Panc1 (cell line): Measurements from ENCODE around the gene NELL2. TPM values are rescaled to one million over a fixed set of nuclear protein-coding genes. Genes with fewer than 3 reads are reported as not detected.

Experiments
- ATAC-seq: fragments of 200-7000 bp; cut with Tn5 transposase; 2 replicates; pipeline ENCODE4 v1.9.1; 2020; ENCODE audit warnings: mild to moderate bottlenecking, moderate library complexity
- BruUV-seq: library from RNA; stranded (reverse); fragments of 400-500 nt; replicated peaks from 2 replicates; lab custom pipeline; 2021; lab: Mats Ljungman, UMichigan
- CTCF ChIA-PET: fragments of 300-600 bp; sonication (Branson Sonifier 250); formaldehyde crosslinking; loops from one replicate; lab custom pipeline; 2022; ENCODE audit warnings: antibody characterized with exemption; lab: Charles Lee
- POLR2A ChIA-PET: fragments of 300-600 bp; sonication (Branson Sonifier 250); formaldehyde crosslinking; loops from one replicate; lab custom pipeline; 2022; ENCODE audit warnings: antibody characterized with exemption; lab: Charles Lee
- DNase-seq: peaks from one replicate; pipeline ENCODE4 v3.0.0-alpha.2; 2010; ENCODE audit warnings: low read depth, low spot score
- H3K27ac ChIP-seq: 2 replicates; pipeline ENCODE4 v1.5.1; 2011; ENCODE audit warnings: mild to moderate bottlenecking, low read length, inconsistent platforms
- H3K27me3 ChIP-seq: fragments of 200-500 bp; sonication (Bioruptor generic); 2 replicates; pipeline ENCODE4 v1.6.0; 2014; ENCODE audit warnings: low read length, inconsistent platforms; ENCODE audit not compliant: control insufficient read depth, insufficient read depth
- H3K36me3 ChIP-seq: fragments of 200-500 bp; sonication (Bioruptor generic); 2 replicates; pipeline ENCODE4 v1.5.1; 2014; ENCODE audit warnings: inconsistent platforms, mild to moderate bottlenecking, low read length, moderate library complexity; ENCODE audit not compliant: control insufficient read depth, insufficient read depth
- H3K4me1 ChIP-seq: 2 replicates; pipeline ENCODE4 v1.5.1; 2011; ENCODE audit warnings: inconsistent platforms, mild to moderate bottlenecking, low read length, moderate library complexity; ENCODE audit not compliant: control insufficient read depth, insufficient read depth
- H3K4me3 ChIP-seq, 2 experiments: 2 replicates each; pipeline ENCODE4 v1.5.1; 2011 to 2012; ENCODE audit warnings: low read depth in 2 of 2, low read length in 2 of 2, mild to moderate bottlenecking in 2 of 2, inconsistent platforms in 1 of 2, moderate library complexity in 1 of 2
- H3K9me3 ChIP-seq: fragments of 200-500 bp; sonication (Bioruptor generic); 2 replicates; pipeline ENCODE4 v1.5.1; 2014; ENCODE audit warnings: low read depth, mild to moderate bottlenecking, inconsistent platforms, low read length, moderate library complexity; ENCODE audit not compliant: control insufficient read depth, insufficient read depth
- POLR2AphosphoS5 ChIP-seq: IDR thresholded peaks from 2 replicates; pipeline ENCODE4 v1.6.1; 2012; ENCODE audit warnings: mild to moderate bottlenecking, low read depth, low read length, moderate library complexity
- SIN3A ChIP-seq: IDR thresholded peaks from 2 replicates; pipeline ENCODE4 v1.6.1; 2012; ENCODE audit warnings: low read depth, mild to moderate bottlenecking, low read length, moderate library complexity, borderline replicate concordance; ENCODE audit not compliant: insufficient read depth
- TCF7L2 ChIP-seq: IDR thresholded peaks from 2 replicates; pipeline ENCODE4 v1.6.1; 2011; ENCODE audit warnings: mild to moderate bottlenecking, low read depth, low read length, inconsistent platforms
- in situ Hi-C: cut with HindIII; loops from 2 replicates; pipeline ENCODE4 v1.10.0; 2016; ENCODE audit warnings: low sequenced_read_pairs, low pct_unique_long_range_greater_than_20kb
- intact Hi-C: fragments of 100-400 bp; cut with micrococcal nuclease; formaldehyde crosslinking; loops from one replicate; pipeline ENCODE4 v1.10.0; 2022; ENCODE audit not compliant: unreplicated experiment
- total RNA-seq: library from RNA; stranded (reverse); gene quantifications from one replicate; pipeline ENCODE4 v1.2.1, GENCODE V29; 2021; ENCODE audit not compliant: unreplicated experiment
- TF ChIP-seq, protein P1 (sequence below), 2 experiments: IDR thresholded peaks; 2 replicates each; pipeline ENCODE4 v1.6.1; 2011 to 2012; ENCODE audit warnings: low read depth in 2 of 2, control low read depth in 1 of 2, low read length in 1 of 2, mild to moderate bottlenecking in 1 of 2, moderate library complexity in 1 of 2; ENCODE audit not compliant: insufficient read depth in 1 of 2
- TF ChIP-seq, protein P2 (sequence below): fragments of 450-650 bp; IDR thresholded peaks from 2 replicates; pipeline ENCODE4 v1.5.1; 2017; ENCODE audit warnings: mild to moderate bottlenecking

The NELL2 gene
- total RNA-seq, 1 experiment from 2014 or later: 0.28 TPM

DNA sequence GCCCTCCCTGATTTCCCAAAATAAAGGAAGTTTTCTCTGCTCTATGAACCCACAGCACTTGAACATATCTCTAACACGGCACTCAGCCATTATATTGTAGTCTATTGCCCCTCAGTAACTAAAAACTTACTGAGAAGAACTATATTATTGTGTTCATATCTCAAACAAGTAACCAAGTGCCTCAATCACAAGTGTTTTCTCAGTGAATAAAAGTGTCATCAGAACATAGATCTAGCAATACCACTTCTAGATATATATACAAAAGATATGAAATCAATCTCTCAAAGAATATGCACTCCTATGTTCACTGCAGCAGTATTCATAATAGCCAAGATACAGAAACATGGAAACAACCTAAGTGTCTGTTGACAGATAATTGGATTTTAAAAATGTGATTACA lies 138.1 kb downstream of the NELL2 start:
- no TSS peak for BruUV-seq
- ChIA-PET POLR2A (no interaction called here), CTCF (no interaction called here)
- Histone ChIP-seq H3K27ac (no peak overlapping the region), H3K27me3 (no peaks in the 10 kb centered on the region), H3K36me3 (no peaks in the 10 kb centered on the region), H3K9me3 (no peaks in the 10 kb centered on the region; the same call in 1 of the 2 replicates), H3K4me3 (no peak overlapping the region), H3K4me1 (no peaks in the 10 kb centered on the region)
- TF ChIP-seq SIN3A (no peak), TCF7L2 (no peak), POLR2AphosphoS5 (no peak)
- TF ChIP-seq, protein P1, sequence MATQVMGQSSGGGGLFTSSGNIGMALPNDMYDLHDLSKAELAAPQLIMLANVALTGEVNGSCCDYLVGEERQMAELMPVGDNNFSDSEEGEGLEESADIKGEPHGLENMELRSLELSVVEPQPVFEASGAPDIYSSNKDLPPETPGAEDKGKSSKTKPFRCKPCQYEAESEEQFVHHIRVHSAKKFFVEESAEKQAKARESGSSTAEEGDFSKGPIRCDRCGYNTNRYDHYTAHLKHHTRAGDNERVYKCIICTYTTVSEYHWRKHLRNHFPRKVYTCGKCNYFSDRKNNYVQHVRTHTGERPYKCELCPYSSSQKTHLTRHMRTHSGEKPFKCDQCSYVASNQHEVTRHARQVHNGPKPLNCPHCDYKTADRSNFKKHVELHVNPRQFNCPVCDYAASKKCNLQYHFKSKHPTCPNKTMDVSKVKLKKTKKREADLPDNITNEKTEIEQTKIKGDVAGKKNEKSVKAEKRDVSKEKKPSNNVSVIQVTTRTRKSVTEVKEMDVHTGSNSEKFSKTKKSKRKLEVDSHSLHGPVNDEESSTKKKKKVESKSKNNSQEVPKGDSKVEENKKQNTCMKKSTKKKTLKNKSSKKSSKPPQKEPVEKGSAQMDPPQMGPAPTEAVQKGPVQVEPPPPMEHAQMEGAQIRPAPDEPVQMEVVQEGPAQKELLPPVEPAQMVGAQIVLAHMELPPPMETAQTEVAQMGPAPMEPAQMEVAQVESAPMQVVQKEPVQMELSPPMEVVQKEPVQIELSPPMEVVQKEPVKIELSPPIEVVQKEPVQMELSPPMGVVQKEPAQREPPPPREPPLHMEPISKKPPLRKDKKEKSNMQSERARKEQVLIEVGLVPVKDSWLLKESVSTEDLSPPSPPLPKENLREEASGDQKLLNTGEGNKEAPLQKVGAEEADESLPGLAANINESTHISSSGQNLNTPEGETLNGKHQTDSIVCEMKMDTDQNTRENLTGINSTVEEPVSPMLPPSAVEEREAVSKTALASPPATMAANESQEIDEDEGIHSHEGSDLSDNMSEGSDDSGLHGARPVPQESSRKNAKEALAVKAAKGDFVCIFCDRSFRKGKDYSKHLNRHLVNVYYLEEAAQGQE (IDR thresholded peaks at IDR 0.05; ENCODE audit: insufficient read depth in 1 of 2, low read depth in 2 of 2, low read length in 1 of 2): no peak
- TF ChIP-seq, protein P2, sequence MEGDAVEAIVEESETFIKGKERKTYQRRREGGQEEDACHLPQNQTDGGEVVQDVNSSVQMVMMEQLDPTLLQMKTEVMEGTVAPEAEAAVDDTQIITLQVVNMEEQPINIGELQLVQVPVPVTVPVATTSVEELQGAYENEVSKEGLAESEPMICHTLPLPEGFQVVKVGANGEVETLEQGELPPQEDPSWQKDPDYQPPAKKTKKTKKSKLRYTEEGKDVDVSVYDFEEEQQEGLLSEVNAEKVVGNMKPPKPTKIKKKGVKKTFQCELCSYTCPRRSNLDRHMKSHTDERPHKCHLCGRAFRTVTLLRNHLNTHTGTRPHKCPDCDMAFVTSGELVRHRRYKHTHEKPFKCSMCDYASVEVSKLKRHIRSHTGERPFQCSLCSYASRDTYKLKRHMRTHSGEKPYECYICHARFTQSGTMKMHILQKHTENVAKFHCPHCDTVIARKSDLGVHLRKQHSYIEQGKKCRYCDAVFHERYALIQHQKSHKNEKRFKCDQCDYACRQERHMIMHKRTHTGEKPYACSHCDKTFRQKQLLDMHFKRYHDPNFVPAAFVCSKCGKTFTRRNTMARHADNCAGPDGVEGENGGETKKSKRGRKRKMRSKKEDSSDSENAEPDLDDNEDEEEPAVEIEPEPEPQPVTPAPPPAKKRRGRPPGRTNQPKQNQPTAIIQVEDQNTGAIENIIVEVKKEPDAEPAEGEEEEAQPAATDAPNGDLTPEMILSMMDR: no peak
- in situ Hi-C loops: no loop called here
- ATAC-seq: no peak
- intact Hi-C loops: no loop called here
- no peak for DNase-seq

DNA sequence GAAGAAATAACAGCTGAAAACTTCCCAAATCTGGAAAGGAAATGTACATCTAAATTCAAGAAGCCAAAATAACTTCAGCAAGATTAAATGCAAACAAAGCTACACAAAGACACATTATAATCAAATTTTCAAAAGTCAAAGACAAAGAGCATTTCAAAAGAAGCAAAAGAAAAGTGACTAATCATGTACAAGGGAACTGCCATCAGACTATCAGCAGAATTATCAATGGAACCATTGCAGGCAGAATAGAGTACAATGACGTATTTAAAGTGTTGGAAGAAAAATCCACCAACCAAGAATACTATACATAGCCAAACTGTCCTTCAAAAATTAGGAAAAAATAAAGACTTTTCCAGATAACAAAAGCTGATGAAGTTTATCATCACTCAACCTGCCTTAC lies 147.5 kb downstream of the NELL2 start:
- peaks cover 3% of the 10 kb centered on the region; the same call in 1 of the 2 replicates for H3K9me3 ChIP-seq
- no peaks in the 10 kb centered on the region for H3K4me1 ChIP-seq
- in situ Hi-C loops (no loop called here), intact Hi-C loops (no loop called here)
- TF ChIP-seq TCF7L2 (no peak), SIN3A (no peak), POLR2AphosphoS5 (no peak)
- TF ChIP-seq, protein P2: no peak
- TF ChIP-seq, protein P1 (IDR thresholded peaks at IDR 0.05; ENCODE audit: insufficient read depth in 1 of 2, low read depth in 2 of 2, low read length in 1 of 2): no peak
- no peak overlapping the region for H3K4me3 ChIP-seq
- POLR2A ChIA-PET: no interaction called here
- DNase-seq (no peak), ATAC-seq (no peak)
- H3K36me3 ChIP-seq: no peaks in the 10 kb centered on the region
- H3K27ac ChIP-seq: no peak overlapping the region
- H3K27me3 ChIP-seq: no peaks in the 10 kb centered on the region
- BruUV-seq: no TSS peak
- CTCF ChIA-PET: no interaction called here
